Measurements from ENCODE around the gene CYLD.

The CYLD gene

GRCh38 chr16:50846511-50846910 is 104.6 kb downstream of the CYLD start:
- DNase-seq (ENCODE audit: low spot score): peak; percentile 2

GRCh38 chr16:50847166-50847565 is 105.3 kb downstream of the CYLD start:
- peak; percentile 5 for DNase-seq (ENCODE audit: low spot score)

DNA sequence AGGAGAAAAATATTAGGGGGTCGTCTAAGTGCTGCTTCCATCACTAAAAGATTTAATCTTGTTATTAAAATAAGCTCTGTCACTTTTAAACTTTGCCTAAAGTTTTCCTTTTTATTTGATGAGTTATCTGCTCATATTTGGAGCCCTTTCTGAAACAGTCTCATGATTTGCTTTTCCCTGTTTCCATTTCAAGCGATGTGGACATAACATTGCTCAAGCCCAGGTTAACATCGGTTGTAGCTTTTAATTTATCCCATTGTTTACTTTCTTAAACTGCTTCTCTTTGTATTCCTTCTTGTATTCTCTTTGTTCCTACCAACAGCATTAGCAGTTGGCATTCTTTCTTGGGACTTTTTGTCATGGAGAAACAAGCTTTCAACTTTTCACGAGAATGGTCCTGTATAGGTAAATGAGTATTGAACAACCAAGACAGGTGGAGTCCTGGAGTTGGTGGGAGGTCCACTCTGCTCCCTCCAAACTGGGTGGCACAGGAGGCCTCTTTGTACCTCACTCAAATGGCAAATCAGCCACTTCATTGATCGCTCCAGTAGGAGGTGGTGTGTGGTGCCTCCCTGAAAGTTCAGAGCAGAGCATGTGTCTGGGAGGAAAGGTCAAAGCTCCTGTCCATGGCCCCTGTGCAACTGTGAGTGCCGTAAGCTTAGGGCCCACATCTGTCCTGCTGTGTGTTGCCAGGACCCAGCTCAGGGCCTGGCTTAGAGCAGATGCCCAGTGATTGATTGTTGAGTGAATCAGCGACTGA is 107.0 kb downstream of the CYLD start:
- peak; percentile 27 for DNase-seq (ENCODE audit: low spot score)
